Suppressor macrophage treated with lipopolysaccharide for 1 hour (primary cell): ENCODE measurements around the gene MTLN.
"Not testable (repeated sequence)": the region's sequence is repeated elsewhere in the genome, so short reads cannot be mapped to it uniquely, and the experiment has no call there.

Experiments
- DNase-seq, 3 donors: peaks; one replicate each; pipeline ENCODE4 v3.0.0-alpha.2; 2020 to 2022

Gene MTLN

GRCh38 chr2:110198016-110198415, 14.3 kb downstream of the MTLN start:
- DNase-seq, result no peak

GRCh38 chr2:110197452-110197851, 14.9 kb downstream of the MTLN start:
- no peak for DNase-seq

DNA sequence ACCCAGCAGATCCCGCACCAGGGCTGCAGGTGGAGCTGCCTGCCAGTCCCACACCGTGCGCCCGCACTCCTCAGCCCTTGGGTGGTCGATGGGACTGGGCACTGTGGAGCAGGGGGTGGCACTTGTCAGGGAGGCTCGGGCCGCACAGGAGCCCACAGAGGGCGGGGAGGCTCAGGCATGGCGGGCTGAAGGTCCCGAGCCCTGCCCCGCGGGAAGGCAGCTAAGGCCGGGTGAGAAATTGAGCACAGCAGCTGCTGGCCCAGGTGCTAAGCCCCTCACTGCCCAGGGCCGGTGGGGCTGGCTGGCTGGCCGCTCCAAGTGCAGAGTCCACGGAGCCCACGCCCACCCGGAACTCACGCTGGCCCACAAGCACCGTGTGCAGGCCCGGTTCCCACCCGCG, 22.2 kb downstream of the MTLN start:
- not testable (repeated sequence) for DNase-seq

- no peak for DNase-seq
Measured at GRCh38 chr2:110182449-110182848, 29.9 kb downstream of the MTLN start.

GRCh38 chr2:110180036-110180435, 32.3 kb downstream of the MTLN start:
- no peak for DNase-seq

- DNase-seq, result peak in 1 of 3 donors; percentile 16
Measured at GRCh38 chr2:110173523-110173922, 38.8 kb downstream of the MTLN start.

DNA sequence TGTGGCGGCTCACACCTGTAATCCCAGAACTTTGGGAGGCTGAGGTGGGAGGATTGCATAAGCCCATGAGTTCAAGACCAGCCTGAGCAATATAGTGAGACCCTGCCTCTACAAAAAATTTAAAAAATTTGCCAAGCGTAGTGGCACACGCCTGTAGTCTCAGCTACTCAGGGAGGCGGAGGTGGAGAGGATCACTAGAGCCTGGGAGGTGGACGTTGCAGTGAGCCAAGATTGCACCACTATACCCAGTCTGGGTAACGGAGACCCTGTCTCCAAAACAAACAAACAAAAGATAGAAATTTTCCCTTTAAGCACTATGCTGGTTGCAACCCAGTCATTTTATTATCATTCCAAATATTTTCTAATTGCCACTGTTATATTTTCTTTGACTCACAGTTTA, 39.8 kb downstream of the MTLN start:
- DNase-seq, result no peak

GRCh38 chr2:110170102-110170501, 42.2 kb downstream of the MTLN start:
- no peak for DNase-seq

GRCh38 chr2:110167326-110168000, 44.9 kb downstream of the MTLN start:
- DNase-seq, result no peak

- DNase-seq, result no peak
Measured at GRCh38 chr2:110166266-110166665, 46.1 kb downstream of the MTLN start.
